ENCODE data around the gene GDF15. TPM values are rescaled to one million over a fixed set of nuclear protein-coding genes. Genes with fewer than 3 reads are reported as not detected.
"Not testable (repeated sequence)": the region's sequence is repeated elsewhere in the genome, so short reads cannot be mapped to it uniquely, and the experiment has no call there.

GDF15 gene
- total and polyA plus RNA-seq, 2 experiments from 2014 or later, result 12.6 to 19.8 TPM

DNA sequence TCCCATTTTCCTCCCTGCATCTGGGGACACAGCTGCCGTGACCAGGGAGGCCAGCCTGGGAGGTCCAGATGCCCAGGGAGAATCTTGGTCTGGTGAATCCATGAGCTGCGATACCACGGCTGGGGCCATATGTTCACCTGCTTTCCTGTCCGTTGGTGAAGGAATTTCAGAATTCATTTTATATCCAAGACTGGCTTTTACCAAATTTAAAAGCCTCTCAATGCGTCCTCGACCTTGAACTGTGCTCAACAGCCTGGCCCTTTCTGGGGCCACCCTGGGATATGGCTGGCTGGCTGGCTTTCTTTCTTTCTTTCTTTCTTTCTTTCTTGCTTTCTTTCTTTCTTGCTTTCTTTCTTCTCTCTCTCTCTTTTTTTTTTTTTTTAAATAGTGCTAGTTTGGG, 22.2 kb upstream of the GDF15 start:
- TF ChIP-seq JUNB (IDR thresholded peaks at IDR 0.05; ENCODE audit: unreplicated experiment) (no peak), EZH2phosphoT487 (IDR thresholded peaks at IDR 0.05; ENCODE audit: unreplicated experiment) (no peak), CREB1 (CRISPR knock-in tag; IDR thresholded peaks at IDR 0.05; ENCODE audit: low read depth) (no peak), STAT1 (IDR thresholded peaks at IDR 0.05; ENCODE audit: unreplicated experiment) (no peak), ZNF331 (CRISPR knock-in tag; IDR thresholded peaks at IDR 0.05; ENCODE audit: low read depth) (no peak), EZH2 (IDR thresholded peaks at IDR 0.05; ENCODE audit: low read depth, unreplicated experiment) (no peak), ZNF114 (CRISPR knock-in tag; IDR thresholded peaks at IDR 0.05) (no peak)
- TF ChIP-seq, protein P1, sequence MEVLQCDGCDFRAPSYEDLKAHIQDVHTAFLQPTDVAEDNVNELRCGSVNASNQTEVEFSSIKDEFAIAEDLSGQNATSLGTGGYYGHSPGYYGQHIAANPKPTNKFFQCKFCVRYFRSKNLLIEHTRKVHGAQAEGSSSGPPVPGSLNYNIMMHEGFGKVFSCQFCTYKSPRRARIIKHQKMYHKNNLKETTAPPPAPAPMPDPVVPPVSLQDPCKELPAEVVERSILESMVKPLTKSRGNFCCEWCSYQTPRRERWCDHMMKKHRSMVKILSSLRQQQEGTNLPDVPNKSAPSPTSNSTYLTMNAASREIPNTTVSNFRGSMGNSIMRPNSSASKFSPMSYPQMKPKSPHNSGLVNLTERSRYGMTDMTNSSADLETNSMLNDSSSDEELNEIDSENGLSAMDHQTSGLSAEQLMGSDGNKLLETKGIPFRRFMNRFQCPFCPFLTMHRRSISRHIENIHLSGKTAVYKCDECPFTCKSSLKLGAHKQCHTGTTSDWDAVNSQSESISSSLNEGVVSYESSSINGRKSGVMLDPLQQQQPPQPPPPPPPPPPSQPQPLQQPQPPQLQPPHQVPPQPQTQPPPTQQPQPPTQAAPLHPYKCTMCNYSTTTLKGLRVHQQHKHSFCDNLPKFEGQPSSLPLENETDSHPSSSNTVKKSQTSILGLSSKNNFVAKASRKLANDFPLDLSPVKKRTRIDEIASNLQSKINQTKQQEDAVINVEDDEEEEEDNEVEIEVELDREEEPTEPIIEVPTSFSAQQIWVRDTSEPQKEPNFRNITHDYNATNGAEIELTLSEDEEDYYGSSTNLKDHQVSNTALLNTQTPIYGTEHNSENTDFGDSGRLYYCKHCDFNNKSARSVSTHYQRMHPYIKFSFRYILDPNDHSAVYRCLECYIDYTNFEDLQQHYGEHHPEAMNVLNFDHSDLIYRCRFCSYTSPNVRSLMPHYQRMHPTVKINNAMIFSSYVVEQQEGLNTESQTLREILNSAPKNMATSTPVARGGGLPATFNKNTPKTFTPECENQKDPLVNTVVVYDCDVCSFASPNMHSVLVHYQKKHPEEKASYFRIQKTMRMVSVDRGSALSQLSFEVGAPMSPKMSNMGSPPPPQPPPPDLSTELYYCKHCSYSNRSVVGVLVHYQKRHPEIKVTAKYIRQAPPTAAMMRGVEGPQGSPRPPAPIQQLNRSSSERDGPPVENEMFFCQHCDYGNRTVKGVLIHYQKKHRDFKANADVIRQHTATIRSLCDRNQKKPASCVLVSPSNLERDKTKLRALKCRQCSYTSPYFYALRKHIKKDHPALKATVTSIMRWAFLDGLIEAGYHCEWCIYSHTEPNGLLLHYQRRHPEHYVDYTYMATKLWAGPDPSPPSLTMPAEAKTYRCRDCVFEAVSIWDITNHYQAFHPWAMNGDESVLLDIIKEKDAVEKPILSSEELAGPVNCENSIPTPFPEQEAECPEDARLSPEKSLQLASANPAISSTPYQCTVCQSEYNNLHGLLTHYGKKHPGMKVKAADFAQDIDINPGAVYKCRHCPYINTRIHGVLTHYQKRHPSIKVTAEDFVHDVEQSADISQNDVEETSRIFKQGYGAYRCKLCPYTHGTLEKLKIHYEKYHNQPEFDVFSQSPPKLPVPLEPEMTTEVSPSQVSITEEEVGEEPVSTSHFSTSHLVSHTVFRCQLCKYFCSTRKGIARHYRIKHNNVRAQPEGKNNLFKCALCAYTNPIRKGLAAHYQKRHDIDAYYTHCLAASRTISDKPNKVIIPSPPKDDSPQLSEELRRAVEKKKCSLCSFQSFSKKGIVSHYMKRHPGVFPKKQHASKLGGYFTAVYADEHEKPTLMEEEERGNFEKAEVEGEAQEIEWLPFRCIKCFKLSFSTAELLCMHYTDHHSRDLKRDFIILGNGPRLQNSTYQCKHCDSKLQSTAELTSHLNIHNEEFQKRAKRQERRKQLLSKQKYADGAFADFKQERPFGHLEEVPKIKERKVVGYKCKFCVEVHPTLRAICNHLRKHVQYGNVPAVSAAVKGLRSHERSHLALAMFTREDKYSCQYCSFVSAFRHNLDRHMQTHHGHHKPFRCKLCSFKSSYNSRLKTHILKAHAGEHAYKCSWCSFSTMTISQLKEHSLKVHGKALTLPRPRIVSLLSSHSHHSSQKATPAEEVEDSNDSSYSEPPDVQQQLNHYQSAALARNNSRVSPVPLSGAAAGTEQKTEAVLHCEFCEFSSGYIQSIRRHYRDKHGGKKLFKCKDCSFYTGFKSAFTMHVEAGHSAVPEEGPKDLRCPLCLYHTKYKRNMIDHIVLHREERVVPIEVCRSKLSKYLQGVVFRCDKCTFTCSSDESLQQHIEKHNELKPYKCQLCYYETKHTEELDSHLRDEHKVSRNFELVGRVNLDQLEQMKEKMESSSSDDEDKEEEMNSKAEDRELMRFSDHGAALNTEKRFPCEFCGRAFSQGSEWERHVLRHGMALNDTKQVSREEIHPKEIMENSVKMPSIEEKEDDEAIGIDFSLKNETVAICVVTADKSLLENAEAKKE (CRISPR knock-in tag; IDR thresholded peaks at IDR 0.05), result no peak
- TF ChIP-seq, protein P2, sequence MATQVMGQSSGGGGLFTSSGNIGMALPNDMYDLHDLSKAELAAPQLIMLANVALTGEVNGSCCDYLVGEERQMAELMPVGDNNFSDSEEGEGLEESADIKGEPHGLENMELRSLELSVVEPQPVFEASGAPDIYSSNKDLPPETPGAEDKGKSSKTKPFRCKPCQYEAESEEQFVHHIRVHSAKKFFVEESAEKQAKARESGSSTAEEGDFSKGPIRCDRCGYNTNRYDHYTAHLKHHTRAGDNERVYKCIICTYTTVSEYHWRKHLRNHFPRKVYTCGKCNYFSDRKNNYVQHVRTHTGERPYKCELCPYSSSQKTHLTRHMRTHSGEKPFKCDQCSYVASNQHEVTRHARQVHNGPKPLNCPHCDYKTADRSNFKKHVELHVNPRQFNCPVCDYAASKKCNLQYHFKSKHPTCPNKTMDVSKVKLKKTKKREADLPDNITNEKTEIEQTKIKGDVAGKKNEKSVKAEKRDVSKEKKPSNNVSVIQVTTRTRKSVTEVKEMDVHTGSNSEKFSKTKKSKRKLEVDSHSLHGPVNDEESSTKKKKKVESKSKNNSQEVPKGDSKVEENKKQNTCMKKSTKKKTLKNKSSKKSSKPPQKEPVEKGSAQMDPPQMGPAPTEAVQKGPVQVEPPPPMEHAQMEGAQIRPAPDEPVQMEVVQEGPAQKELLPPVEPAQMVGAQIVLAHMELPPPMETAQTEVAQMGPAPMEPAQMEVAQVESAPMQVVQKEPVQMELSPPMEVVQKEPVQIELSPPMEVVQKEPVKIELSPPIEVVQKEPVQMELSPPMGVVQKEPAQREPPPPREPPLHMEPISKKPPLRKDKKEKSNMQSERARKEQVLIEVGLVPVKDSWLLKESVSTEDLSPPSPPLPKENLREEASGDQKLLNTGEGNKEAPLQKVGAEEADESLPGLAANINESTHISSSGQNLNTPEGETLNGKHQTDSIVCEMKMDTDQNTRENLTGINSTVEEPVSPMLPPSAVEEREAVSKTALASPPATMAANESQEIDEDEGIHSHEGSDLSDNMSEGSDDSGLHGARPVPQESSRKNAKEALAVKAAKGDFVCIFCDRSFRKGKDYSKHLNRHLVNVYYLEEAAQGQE (IDR thresholded peaks at IDR 0.05; ENCODE audit: unreplicated experiment), result no peak
- TF ChIP-seq, protein P3, sequence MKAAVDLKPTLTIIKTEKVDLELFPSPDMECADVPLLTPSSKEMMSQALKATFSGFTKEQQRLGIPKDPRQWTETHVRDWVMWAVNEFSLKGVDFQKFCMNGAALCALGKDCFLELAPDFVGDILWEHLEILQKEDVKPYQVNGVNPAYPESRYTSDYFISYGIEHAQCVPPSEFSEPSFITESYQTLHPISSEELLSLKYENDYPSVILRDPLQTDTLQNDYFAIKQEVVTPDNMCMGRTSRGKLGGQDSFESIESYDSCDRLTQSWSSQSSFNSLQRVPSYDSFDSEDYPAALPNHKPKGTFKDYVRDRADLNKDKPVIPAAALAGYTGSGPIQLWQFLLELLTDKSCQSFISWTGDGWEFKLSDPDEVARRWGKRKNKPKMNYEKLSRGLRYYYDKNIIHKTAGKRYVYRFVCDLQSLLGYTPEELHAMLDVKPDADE (IDR thresholded peaks at IDR 0.05), result no peak
- no peak for ATAC-seq

DNA sequence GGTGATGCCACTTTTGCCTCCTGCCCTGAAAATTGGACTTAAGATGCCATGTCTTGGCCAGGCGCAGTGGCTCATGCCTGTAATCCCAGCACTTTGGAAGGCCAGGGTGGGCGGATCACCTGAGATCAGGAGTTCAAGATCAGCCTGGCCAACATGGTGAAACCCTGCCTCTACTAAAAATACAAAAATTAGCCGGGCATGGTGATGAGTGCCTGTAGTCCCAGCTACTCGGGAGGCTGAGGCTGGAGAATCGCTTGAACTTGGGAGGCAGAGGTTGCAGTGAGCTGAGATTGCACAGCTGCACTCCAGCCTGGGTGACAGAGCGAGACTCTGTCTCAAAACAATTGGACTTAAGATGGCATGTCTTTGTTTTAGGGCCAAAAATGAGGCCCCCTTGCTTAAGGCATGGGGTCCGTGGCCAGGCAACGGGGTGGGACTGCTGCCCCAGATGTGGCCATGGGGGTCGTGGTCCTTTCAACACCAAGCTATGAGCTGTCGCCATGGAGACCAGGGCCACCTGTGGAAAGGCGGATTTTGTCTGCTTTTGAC, 21.6 kb upstream of the GDF15 start:
- Histone ChIP-seq H3F3A (replicated peaks; ENCODE audit: low read depth) (peaks cover 16% of the 10 kb centered on the region), H3K4me2 (0 out of 2 replicates have a peak overlapping the region, but pooled peaks have one; percentile 49), H3K27ac (ENCODE audit: low read depth) (peak overlapping the region; percentile 97), H3K4me1 (ENCODE audit: insufficient read depth) (peaks cover 21% of the 10 kb centered on the region)
- H3K27me3 ChIP-seq (ENCODE audit: insufficient read depth); H3K79me2 ChIP-seq (replicated peaks; ENCODE audit: insufficient read depth); H3K36me3 ChIP-seq (ENCODE audit: insufficient read depth); H3K4me3 ChIP-seq; H3K9me3 Mint-ChIP-seq; ATAC-seq; H3K4me3 Mint-ChIP-seq; H2AFZ ChIP-seq; H3K9me2 ChIP-seq (ENCODE audit: insufficient read depth); H4K20me1 ChIP-seq (replicated peaks; ENCODE audit: insufficient read depth): not testable (repeated sequence)
- Mint-ChIP-seq H3K27ac (peak overlapping the region; percentile 98), H3K4me1 (peaks cover 30% of the 10 kb centered on the region), H3K27me3 (ENCODE audit: insufficient read depth, low read depth, poor library complexity) (peaks cover 17% of the 10 kb centered on the region), H3K36me3 (ENCODE audit: low read depth) (peaks cover 62% of the 10 kb centered on the region)
- DNase-seq (ENCODE audit: low spot score), result peak; percentile 45

More for the DNA sequence above, 22.2 kb upstream of the GDF15 start:
- no peak overlapping the region for H3K4me2 ChIP-seq
- no peak for DNase-seq (ENCODE audit: low spot score)
- H3K9me3 Mint-ChIP-seq, result peaks cover 5% of the 10 kb centered on the region; the same call in 2 of the 3 replicates
- peaks cover 12% of the 10 kb centered on the region for H3K27me3 Mint-ChIP-seq (ENCODE audit: insufficient read depth, low read depth, poor library complexity)
- no peaks in the 10 kb centered on the region; the same call in 1 of the 2 replicates for H3K36me3 ChIP-seq (ENCODE audit: insufficient read depth)
- peaks cover 68% of the 10 kb centered on the region for H3K36me3 Mint-ChIP-seq (ENCODE audit: low read depth)
- no peak overlapping the region for H2AFZ ChIP-seq
- peaks cover 18% of the 10 kb centered on the region for H3K4me1 ChIP-seq (ENCODE audit: insufficient read depth)
- H3K27me3 ChIP-seq (ENCODE audit: insufficient read depth), result no peaks in the 10 kb centered on the region
- no peaks in the 10 kb centered on the region for H4K20me1 ChIP-seq (replicated peaks; ENCODE audit: insufficient read depth)
- H3K27ac Mint-ChIP-seq, result peak overlapping the region; percentile 98
- no peak overlapping the region for H3K4me3 ChIP-seq
- no peaks in the 10 kb centered on the region for H3K9me2 ChIP-seq (ENCODE audit: insufficient read depth)
- H3K27ac ChIP-seq (ENCODE audit: low read depth), result peak overlapping the region; percentile 97
- H3K4me1 Mint-ChIP-seq, result peaks cover 28% of the 10 kb centered on the region
- H3K79me2 ChIP-seq (replicated peaks; ENCODE audit: insufficient read depth), result no peaks in the 10 kb centered on the region
- H3F3A ChIP-seq (replicated peaks; ENCODE audit: low read depth), result peaks cover 16% of the 10 kb centered on the region
- no peak overlapping the region; the same call in 2 of the 3 replicates for H3K4me3 Mint-ChIP-seq

Measured in GM23338 (cell line).